Nephron (organoid): ENCODE measurements around the gene CTNNA3.

ENCODE experiments used
- H3K27ac Mint-ChIP-seq, 3 experiments: 2 replicates each; pipeline ENCODE4 v1.8.0; 2020; ENCODE audit warnings: mixed read lengths in 3 of 3, mild to moderate bottlenecking in 2 of 3, moderate library complexity in 1 of 3
- H3K27me3 Mint-ChIP-seq: 2 replicates; pipeline ENCODE4 v1.8.0; 2021; ENCODE audit warnings: low read depth, mild to moderate bottlenecking, moderate library complexity, mixed read lengths
- H3K36me3 Mint-ChIP-seq: 2 replicates; pipeline ENCODE4 v1.8.0; 2020; ENCODE audit warnings: low read depth, mixed read lengths
- H3K4me1 Mint-ChIP-seq: 2 replicates; pipeline ENCODE4 v1.8.0; 2020; ENCODE audit warnings: mixed read lengths
- H3K4me3 Mint-ChIP-seq, 3 experiments: 2 replicates each; pipeline ENCODE4 v1.8.0; 2020; ENCODE audit warnings: mild to moderate bottlenecking in 3 of 3, mixed read lengths in 3 of 3, moderate library complexity in 2 of 3
- H3K9me3 Mint-ChIP-seq: 2 replicates; pipeline ENCODE4 v1.8.0; 2020; ENCODE audit warnings: mixed read lengths
- TF ChIP-seq, protein P1 (sequence below), 3 experiments: fragments of 200-600 bp; sonication (generic); IDR thresholded peaks; one replicate each; pipeline ENCODE4 v1.5.0; 2021; ENCODE audit warnings: antibody characterized with exemption in 3 of 3; ENCODE audit not compliant: unreplicated experiment in 3 of 3

CTNNA3 gene

DNA sequence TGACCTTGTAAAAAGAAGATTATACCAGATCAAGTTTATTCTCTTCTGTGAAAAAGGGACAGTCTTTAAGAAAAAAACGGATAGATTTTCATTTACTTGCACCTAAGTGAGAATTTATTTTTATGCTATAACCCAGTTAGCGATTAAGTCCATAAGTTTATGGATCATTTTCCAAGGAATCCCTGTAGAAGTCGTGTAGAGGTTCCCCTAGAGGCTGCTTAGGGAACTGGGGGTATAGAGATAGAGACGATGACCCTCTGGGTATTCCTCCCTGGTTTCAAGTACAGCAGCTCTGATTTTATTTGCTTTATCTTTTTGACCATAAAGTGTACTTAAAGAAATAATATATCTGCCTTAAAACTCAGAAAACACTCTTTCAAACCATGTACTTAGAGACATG lies 1418.5 kb downstream of the CTNNA3 start:
- Mint-ChIP-seq H3K4me3 (no peak overlapping the region), H3K9me3 (no peaks in the 10 kb centered on the region), H3K27me3 (no peaks in the 10 kb centered on the region)

DNA sequence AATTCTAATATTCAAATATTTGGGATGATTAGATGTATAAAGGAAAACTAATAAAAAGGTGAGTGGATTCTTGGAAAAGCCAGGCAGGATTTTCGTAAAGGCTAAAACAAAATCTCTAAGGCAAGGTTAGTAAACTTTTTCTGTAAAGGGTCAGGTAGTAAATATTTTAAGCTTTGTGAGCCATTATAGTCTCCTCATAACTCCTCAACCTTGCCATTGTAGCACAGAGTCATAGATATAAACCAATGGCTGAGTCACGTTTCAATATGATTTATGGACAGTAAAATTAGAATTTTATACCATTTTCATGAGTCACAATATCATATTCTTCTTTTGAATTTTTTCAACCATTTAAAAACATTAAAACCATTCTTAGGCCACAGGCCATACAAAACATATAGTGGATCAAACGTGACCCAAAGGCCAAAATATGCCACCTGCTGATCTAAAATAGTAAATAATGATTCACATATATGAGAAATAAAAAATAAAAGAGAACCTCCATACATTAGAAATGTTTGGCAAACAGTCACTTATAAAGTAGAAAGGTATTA lies 1422.0 kb downstream of the CTNNA3 start:
- no peaks in the 10 kb centered on the region for H3K36me3 Mint-ChIP-seq
- no peak overlapping the region for H3K27ac Mint-ChIP-seq
- no peaks in the 10 kb centered on the region for H3K9me3 Mint-ChIP-seq
- H3K27me3 Mint-ChIP-seq, result no peaks in the 10 kb centered on the region
- TF ChIP-seq, protein P1, sequence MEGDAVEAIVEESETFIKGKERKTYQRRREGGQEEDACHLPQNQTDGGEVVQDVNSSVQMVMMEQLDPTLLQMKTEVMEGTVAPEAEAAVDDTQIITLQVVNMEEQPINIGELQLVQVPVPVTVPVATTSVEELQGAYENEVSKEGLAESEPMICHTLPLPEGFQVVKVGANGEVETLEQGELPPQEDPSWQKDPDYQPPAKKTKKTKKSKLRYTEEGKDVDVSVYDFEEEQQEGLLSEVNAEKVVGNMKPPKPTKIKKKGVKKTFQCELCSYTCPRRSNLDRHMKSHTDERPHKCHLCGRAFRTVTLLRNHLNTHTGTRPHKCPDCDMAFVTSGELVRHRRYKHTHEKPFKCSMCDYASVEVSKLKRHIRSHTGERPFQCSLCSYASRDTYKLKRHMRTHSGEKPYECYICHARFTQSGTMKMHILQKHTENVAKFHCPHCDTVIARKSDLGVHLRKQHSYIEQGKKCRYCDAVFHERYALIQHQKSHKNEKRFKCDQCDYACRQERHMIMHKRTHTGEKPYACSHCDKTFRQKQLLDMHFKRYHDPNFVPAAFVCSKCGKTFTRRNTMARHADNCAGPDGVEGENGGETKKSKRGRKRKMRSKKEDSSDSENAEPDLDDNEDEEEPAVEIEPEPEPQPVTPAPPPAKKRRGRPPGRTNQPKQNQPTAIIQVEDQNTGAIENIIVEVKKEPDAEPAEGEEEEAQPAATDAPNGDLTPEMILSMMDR (IDR thresholded peaks at IDR 0.05; ENCODE audit: unreplicated experiment in 3 of 3), result no peak
- H3K4me1 Mint-ChIP-seq, result no peaks in the 10 kb centered on the region
- H3K4me3 Mint-ChIP-seq, result no peak overlapping the region

More for the DNA sequence above, 1418.5 kb downstream of the CTNNA3 start:
- no peak overlapping the region for H3K27ac Mint-ChIP-seq
- no peaks in the 10 kb centered on the region for H3K4me1 Mint-ChIP-seq
- TF ChIP-seq, protein P1 (IDR thresholded peaks at IDR 0.05; ENCODE audit: unreplicated experiment in 3 of 3), result peak in 1 of 3 experiments; percentile 19
- no peaks in the 10 kb centered on the region for H3K36me3 Mint-ChIP-seq

DNA sequence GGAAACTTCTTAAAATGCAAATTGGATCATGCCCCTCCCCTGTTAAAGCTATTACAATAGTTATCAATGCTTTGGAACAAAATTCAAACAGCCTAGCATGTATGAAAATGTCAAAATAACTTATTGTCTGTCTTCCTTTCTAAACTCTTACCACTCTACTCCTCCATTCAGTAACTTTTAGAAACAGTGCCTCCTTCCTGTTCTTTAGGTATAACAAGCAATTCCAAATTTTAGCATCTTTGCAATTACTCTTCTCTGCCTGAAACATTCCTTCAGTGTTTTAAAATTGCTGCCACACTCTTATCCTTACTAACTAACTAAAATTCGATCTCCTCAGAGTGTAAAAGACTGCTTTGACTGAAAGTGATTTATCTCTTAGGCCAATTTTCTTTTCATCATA lies 1430.6 kb downstream of the CTNNA3 start:
- no peak overlapping the region for H3K4me3 Mint-ChIP-seq
- H3K9me3 Mint-ChIP-seq, result no peaks in the 10 kb centered on the region
- no peaks in the 10 kb centered on the region for H3K27me3 Mint-ChIP-seq
- no peak overlapping the region for H3K27ac Mint-ChIP-seq
- TF ChIP-seq, protein P1 (IDR thresholded peaks at IDR 0.05; ENCODE audit: unreplicated experiment in 3 of 3), result no peak
- no peaks in the 10 kb centered on the region for H3K4me1 Mint-ChIP-seq
- no peaks in the 10 kb centered on the region for H3K36me3 Mint-ChIP-seq

DNA sequence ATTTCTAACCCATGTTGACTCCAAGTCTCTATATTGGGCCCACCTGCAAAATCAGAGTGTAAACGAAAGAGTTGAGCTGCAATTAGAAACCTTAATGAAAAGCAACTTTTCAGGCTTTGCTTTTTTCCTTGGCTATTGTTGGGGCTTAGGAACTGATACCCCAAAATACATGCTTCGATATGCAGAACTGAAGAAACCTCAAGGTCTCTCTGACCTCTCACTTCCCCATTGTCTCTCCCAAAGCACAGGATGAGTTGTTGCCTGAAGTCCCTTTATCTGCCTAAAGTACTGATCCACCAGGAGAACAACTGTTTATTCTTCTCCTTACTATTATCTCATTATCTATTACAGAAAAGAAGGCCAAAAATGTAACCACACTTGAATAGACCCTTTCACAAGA lies 1436.2 kb downstream of the CTNNA3 start:
- H3K9me3 Mint-ChIP-seq, result no peaks in the 10 kb centered on the region
- no peaks in the 10 kb centered on the region for H3K36me3 Mint-ChIP-seq
- H3K4me3 Mint-ChIP-seq, result no peak overlapping the region
- TF ChIP-seq, protein P1 (IDR thresholded peaks at IDR 0.05; ENCODE audit: unreplicated experiment in 3 of 3), result no peak
- no peak overlapping the region for H3K27ac Mint-ChIP-seq
- H3K4me1 Mint-ChIP-seq, result no peaks in the 10 kb centered on the region
- no peaks in the 10 kb centered on the region for H3K27me3 Mint-ChIP-seq

DNA sequence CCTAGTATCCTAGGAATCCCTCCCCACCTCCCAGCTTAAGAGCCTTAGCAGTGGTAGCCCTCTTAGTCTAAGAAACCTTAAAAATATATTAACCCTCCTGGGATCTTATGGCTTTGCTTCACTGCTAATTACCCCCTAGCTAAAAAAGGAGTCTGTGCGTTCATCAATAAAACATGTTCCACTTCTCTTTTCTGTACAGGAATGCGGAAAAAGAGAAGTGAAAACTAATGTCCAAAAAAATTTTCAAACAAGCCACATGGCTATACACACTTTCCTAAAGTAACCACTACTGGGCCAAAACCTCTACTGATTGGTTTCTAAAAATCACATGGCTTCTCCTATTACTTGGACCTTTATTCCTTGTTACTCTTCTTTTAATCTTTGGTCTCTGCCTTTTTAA lies 1437.3 kb downstream of the CTNNA3 start:
- H3K4me1 Mint-ChIP-seq, result no peaks in the 10 kb centered on the region
- no peaks in the 10 kb centered on the region for H3K27me3 Mint-ChIP-seq
- H3K9me3 Mint-ChIP-seq, result no peaks in the 10 kb centered on the region
- no peak overlapping the region for H3K4me3 Mint-ChIP-seq
- TF ChIP-seq, protein P1 (IDR thresholded peaks at IDR 0.05; ENCODE audit: unreplicated experiment in 3 of 3), result no peak
- no peak overlapping the region for H3K27ac Mint-ChIP-seq
- no peaks in the 10 kb centered on the region for H3K36me3 Mint-ChIP-seq

DNA sequence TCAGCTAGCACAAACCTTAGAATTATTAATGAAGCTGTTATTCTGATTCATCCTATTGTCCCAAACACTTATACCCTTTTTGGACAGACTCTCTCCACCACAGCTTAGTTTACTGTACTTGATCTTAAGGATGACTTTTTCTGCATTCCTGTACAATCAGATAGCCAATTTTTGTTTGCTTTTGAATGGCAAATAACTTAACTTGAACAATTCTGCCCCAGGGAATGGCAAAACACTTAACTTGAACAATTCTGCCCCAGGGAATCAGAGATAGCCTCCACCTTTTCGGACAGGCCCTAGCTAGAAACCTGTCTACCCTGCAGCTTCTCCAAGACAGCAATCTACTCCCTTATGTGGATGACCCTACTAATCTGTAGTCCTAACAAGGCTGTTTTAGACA lies 1438.2 kb downstream of the CTNNA3 start:
- H3K36me3 Mint-ChIP-seq, result no peaks in the 10 kb centered on the region
- no peaks in the 10 kb centered on the region for H3K27me3 Mint-ChIP-seq
- no peaks in the 10 kb centered on the region for H3K4me1 Mint-ChIP-seq
- no peak overlapping the region for H3K27ac Mint-ChIP-seq
- H3K4me3 Mint-ChIP-seq, result no peak overlapping the region
- no peaks in the 10 kb centered on the region for H3K9me3 Mint-ChIP-seq
- TF ChIP-seq, protein P1 (IDR thresholded peaks at IDR 0.05; ENCODE audit: unreplicated experiment in 3 of 3), result no peak
